ENCODE data around the gene VPS18.

- TF ChIP-seq, protein P1, sequence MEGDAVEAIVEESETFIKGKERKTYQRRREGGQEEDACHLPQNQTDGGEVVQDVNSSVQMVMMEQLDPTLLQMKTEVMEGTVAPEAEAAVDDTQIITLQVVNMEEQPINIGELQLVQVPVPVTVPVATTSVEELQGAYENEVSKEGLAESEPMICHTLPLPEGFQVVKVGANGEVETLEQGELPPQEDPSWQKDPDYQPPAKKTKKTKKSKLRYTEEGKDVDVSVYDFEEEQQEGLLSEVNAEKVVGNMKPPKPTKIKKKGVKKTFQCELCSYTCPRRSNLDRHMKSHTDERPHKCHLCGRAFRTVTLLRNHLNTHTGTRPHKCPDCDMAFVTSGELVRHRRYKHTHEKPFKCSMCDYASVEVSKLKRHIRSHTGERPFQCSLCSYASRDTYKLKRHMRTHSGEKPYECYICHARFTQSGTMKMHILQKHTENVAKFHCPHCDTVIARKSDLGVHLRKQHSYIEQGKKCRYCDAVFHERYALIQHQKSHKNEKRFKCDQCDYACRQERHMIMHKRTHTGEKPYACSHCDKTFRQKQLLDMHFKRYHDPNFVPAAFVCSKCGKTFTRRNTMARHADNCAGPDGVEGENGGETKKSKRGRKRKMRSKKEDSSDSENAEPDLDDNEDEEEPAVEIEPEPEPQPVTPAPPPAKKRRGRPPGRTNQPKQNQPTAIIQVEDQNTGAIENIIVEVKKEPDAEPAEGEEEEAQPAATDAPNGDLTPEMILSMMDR (conservative IDR thresholded peaks at IDR 0.05 in 1 of 2, IDR thresholded peaks at IDR 0.05 in 1 of 2; ENCODE audit: low read depth in 1 of 2, low read length in 2 of 2), result no peak
- no peak for TF ChIP-seq EZH2 (IDR thresholded peaks at IDR 0.05; ENCODE audit: low read length, missing control alignments)
Measured at GRCh38 chr15:40900256-40901052, 6.2 kb downstream of the VPS18 start.
